ENCODE results near the gene GUCY1A2.

The GUCY1A2 gene

GRCh38 chr11:106998116-106998915 is 20.0 kb downstream of the GUCY1A2 start:
- DNase-seq = no peak

GRCh38 chr11:106997227-106997626 is 21.0 kb downstream of the GUCY1A2 start:
- no peak for DNase-seq

GRCh38 chr11:106996691-106997090 is 21.6 kb downstream of the GUCY1A2 start:
- DNase-seq = no peak

- DNase-seq = no peak
These were observed 27.9 kb downstream of the GUCY1A2 start for GRCh38 chr11:106990331-106990730.

GRCh38 chr11:106989078-106989455 is 29.2 kb downstream of the GUCY1A2 start:
- DNase-seq = no peak

- peak; percentile 4 for DNase-seq
These were observed 29.9 kb downstream of the GUCY1A2 start for GRCh38 chr11:106988151-106989077.

- no peak for DNase-seq
These were observed 31.6 kb downstream of the GUCY1A2 start for GRCh38 chr11:106986673-106987072.

- DNase-seq = no peak
These were observed 32.0 kb downstream of the GUCY1A2 start for GRCh38 chr11:106986261-106986660.

- no peak for DNase-seq
These were observed 34.3 kb downstream of the GUCY1A2 start for GRCh38 chr11:106983991-106984390.

- DNase-seq = no peak
These were observed 35.0 kb downstream of the GUCY1A2 start for GRCh38 chr11:106983261-106983660.

GRCh38 chr11:106974831-106975230 is 43.4 kb downstream of the GUCY1A2 start:
- DNase-seq = no peak

GRCh38 chr11:106971864-106972263 is 46.4 kb downstream of the GUCY1A2 start:
- DNase-seq = no peak

- no peak for DNase-seq
These were observed 48.5 kb downstream of the GUCY1A2 start for GRCh38 chr11:106969644-106970355.

- no peak for DNase-seq
These were observed 55.3 kb downstream of the GUCY1A2 start for GRCh38 chr11:106962995-106963394.

- DNase-seq = no peak
These were observed 56.8 kb downstream of the GUCY1A2 start for GRCh38 chr11:106961518-106961917.

- no peak for DNase-seq
These were observed 57.2 kb downstream of the GUCY1A2 start for GRCh38 chr11:106961048-106961447.

- no peak for DNase-seq
These were observed 58.5 kb downstream of the GUCY1A2 start for GRCh38 chr11:106959800-106960199.

- DNase-seq = no peak
These were observed 58.9 kb downstream of the GUCY1A2 start for GRCh38 chr11:106959386-106959785.

- no peak for DNase-seq
These were observed 59.6 kb downstream of the GUCY1A2 start for GRCh38 chr11:106958517-106959248.

GRCh38 chr11:106957030-106957482 is 61.2 kb downstream of the GUCY1A2 start:
- DNase-seq = no peak

GRCh38 chr11:106950067-106950491 is 68.2 kb downstream of the GUCY1A2 start:
- DNase-seq = no peak

GRCh38 chr11:106943089-106943488 is 75.2 kb downstream of the GUCY1A2 start:
- no peak for DNase-seq
